Measurements from ENCODE around the gene FRMD7.

The FRMD7 gene, protein sequence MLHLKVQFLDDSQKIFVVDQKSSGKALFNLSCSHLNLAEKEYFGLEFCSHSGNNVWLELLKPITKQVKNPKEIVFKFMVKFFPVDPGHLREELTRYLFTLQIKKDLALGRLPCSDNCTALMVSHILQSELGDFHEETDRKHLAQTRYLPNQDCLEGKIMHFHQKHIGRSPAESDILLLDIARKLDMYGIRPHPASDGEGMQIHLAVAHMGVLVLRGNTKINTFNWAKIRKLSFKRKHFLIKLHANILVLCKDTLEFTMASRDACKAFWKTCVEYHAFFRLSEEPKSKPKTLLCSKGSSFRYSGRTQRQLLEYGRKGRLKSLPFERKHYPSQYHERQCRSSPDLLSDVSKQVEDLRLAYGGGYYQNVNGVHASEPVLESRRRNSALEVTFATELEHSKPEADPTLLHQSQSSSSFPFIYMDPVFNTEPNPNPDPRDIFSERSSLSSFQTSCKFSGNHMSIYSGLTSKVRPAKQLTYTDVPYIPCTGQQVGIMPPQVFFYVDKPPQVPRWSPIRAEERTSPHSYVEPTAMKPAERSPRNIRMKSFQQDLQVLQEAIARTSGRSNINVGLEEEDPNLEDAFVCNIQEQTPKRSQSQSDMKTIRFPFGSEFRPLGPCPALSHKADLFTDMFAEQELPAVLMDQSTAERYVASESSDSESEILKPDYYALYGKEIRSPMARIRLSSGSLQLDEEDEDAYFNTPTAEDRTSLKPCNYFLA

DNA sequence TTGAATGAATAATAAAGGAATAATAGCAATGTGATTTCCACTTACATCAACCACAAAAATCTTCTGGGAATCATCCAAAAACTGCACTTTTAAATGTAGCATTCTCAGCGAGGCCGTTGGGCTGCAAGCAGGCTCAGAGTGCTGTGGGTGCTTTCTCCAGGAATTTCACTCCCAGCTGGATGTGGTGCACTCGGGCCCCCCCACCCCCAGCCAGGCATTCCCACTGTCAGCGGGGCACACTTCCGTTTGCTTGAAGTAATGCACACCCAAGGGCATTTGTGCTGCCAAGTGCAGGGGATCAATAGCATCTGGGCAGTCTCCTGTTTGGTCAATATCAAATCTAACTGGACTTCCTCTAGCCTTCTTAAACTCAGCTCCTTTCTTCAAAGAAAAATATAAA, at the start of gene FRMD7:
Gene FRMD7 (minus strand): TSS at position 278 of the 400 bp plus-strand sequence. CDS start 176 bp downstream, at position 102.
- TF ChIP-seq, protein P1, sequence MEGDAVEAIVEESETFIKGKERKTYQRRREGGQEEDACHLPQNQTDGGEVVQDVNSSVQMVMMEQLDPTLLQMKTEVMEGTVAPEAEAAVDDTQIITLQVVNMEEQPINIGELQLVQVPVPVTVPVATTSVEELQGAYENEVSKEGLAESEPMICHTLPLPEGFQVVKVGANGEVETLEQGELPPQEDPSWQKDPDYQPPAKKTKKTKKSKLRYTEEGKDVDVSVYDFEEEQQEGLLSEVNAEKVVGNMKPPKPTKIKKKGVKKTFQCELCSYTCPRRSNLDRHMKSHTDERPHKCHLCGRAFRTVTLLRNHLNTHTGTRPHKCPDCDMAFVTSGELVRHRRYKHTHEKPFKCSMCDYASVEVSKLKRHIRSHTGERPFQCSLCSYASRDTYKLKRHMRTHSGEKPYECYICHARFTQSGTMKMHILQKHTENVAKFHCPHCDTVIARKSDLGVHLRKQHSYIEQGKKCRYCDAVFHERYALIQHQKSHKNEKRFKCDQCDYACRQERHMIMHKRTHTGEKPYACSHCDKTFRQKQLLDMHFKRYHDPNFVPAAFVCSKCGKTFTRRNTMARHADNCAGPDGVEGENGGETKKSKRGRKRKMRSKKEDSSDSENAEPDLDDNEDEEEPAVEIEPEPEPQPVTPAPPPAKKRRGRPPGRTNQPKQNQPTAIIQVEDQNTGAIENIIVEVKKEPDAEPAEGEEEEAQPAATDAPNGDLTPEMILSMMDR (IDR thresholded peaks at IDR 0.05), result no peak
- Histone ChIP-seq H3K27ac (peak within 1 kb of the TSS; percentile 35 to 41), H3K9me3 (no peaks in the 10 kb centered on the region), H3K4me1 (peaks cover 0 to 13% (median 0%) of the 10 kb centered on the region in 4 donors), H3K36me3 (no peaks in the 10 kb centered on the region), H3K27me3 (no peaks in the 10 kb centered on the region), H3K4me3 (no peak within 1 kb of the TSS)
- DNase-seq, result no peak
- intact Hi-C loops (cut with DNase I; ENCODE audit: low total_unique reads), result no loop called here

GRCh38 chrX:132173647-132174046, 45.8 kb upstream of the FRMD7 start:
- H3K4me3 ChIP-seq, result no peak overlapping the region
- no peak for DNase-seq
- no peaks in the 10 kb centered on the region for H3K36me3 ChIP-seq
- intact Hi-C loops (cut with DNase I; ENCODE audit: low total_unique reads), result no loop called here
- H3K9me3 ChIP-seq, result no peaks in the 10 kb centered on the region
- no peaks in the 10 kb centered on the region for H3K4me1 ChIP-seq
- TF ChIP-seq, protein P1 (IDR thresholded peaks at IDR 0.05), result no peak
- H3K27ac ChIP-seq, result no peak overlapping the region
- no peaks in the 10 kb centered on the region for H3K27me3 ChIP-seq

GRCh38 chrX:132171881-132172280, 44.1 kb upstream of the FRMD7 start:
- no peak for DNase-seq
- intact Hi-C loops (cut with DNase I; ENCODE audit: low total_unique reads), result no loop called here
- Histone ChIP-seq H3K27ac (no peak overlapping the region), H3K9me3 (no peaks in the 10 kb centered on the region), H3K36me3 (no peaks in the 10 kb centered on the region), H3K4me3 (no peak overlapping the region), H3K4me1 (no peaks in the 10 kb centered on the region), H3K27me3 (no peaks in the 10 kb centered on the region)
- TF ChIP-seq, protein P1 (IDR thresholded peaks at IDR 0.05), result no peak

- Histone ChIP-seq H3K27ac (no peak overlapping the region), H3K4me1 (no peaks in the 10 kb centered on the region), H3K27me3 (no peaks in the 10 kb centered on the region), H3K4me3 (no peak overlapping the region), H3K9me3 (no peaks in the 10 kb centered on the region), H3K36me3 (no peaks in the 10 kb centered on the region)
- intact Hi-C loops (cut with DNase I; ENCODE audit: low total_unique reads), result no loop called here
- TF ChIP-seq, protein P1 (IDR thresholded peaks at IDR 0.05), result no peak
- DNase-seq, result no peak
Measured at GRCh38 chrX:132171478-132171877, 43.7 kb upstream of the FRMD7 start.

- intact Hi-C loops (cut with DNase I; ENCODE audit: low total_unique reads), result no loop called here
- TF ChIP-seq, protein P1 (IDR thresholded peaks at IDR 0.05), result no peak
- Histone ChIP-seq H3K27me3 (no peaks in the 10 kb centered on the region), H3K9me3 (peaks cover 0 to 12% (median 8%) of the 10 kb centered on the region in 3 donors), H3K36me3 (no peaks in the 10 kb centered on the region), H3K4me3 (no peak overlapping the region), H3K4me1 (no peaks in the 10 kb centered on the region), H3K27ac (no peak overlapping the region)
- no peak for DNase-seq
Measured at GRCh38 chrX:132169554-132169953, 41.7 kb upstream of the FRMD7 start.

All from tibial artery (tissue), 4 donors.